ENCODE data around the gene CTXN3. TPM values are rescaled to one million over a fixed set of nuclear protein-coding genes. Genes with fewer than 3 reads are reported as not detected.

Gene CTXN3
- total RNA-seq, 1 donor from 2014 or later = not detected

GRCh38 chr5:127639828-127640227 is 9.1 kb upstream of the CTXN3 start:
- H3K4me3 ChIP-seq = no peak overlapping the region
- no peaks in the 10 kb centered on the region for H3K9me3 ChIP-seq (replicated peaks)
- DNase-seq = no peak
- intact Hi-C loops (cut with micrococcal nuclease) = no loop called here
- peaks cover 11% of the 10 kb centered on the region for H3K4me1 ChIP-seq
- TF ChIP-seq CTCF (IDR thresholded peaks at IDR 0.05; ENCODE audit: borderline replicate concordance) = no peak
- no peaks in the 10 kb centered on the region for H3K36me3 ChIP-seq
- no peaks in the 10 kb centered on the region for H3K27me3 ChIP-seq (ENCODE audit: low read depth)
- H3K27ac ChIP-seq (replicated peaks) = no peak overlapping the region

- Histone ChIP-seq H3K4me1 (peaks cover 18% of the 10 kb centered on the region), H3K4me3 (no peak overlapping the region), H3K36me3 (no peaks in the 10 kb centered on the region), H3K9me3 (replicated peaks) (no peaks in the 10 kb centered on the region), H3K27ac (replicated peaks) (no peak overlapping the region), H3K27me3 (ENCODE audit: low read depth) (no peaks in the 10 kb centered on the region)
- TF ChIP-seq CTCF (IDR thresholded peaks at IDR 0.05; ENCODE audit: borderline replicate concordance) = no peak
- intact Hi-C loops (cut with micrococcal nuclease) = no loop called here
- DNase-seq = no peak
These were observed 5.9 kb upstream of the CTXN3 start for GRCh38 chr5:127642949-127643348.

GRCh38 chr5:127643607-127644006 is 5.3 kb upstream of the CTXN3 start:
- Histone ChIP-seq H3K27me3 (ENCODE audit: low read depth) (no peaks in the 10 kb centered on the region), H3K27ac (replicated peaks) (peak overlapping the region; percentile 24), H3K9me3 (replicated peaks) (no peaks in the 10 kb centered on the region), H3K4me3 (no peak overlapping the region), H3K4me1 (peaks cover 18% of the 10 kb centered on the region), H3K36me3 (no peaks in the 10 kb centered on the region)
- TF ChIP-seq CTCF (IDR thresholded peaks at IDR 0.05; ENCODE audit: borderline replicate concordance) = no peak
- no peak for DNase-seq
- intact Hi-C loops (cut with micrococcal nuclease) = no loop called here

GRCh38 chr5:127645300-127645726 is 3.6 kb upstream of the CTXN3 start:
- no peak for DNase-seq
- no peak for TF ChIP-seq CTCF (IDR thresholded peaks at IDR 0.05; ENCODE audit: borderline replicate concordance)

GRCh38 chr5:127647361-127647958 is 1.4 kb upstream of the CTXN3 start:
- no peak overlapping the region for H3K27ac ChIP-seq (replicated peaks)
- H3K36me3 ChIP-seq = no peaks in the 10 kb centered on the region
- no peaks in the 10 kb centered on the region for H3K9me3 ChIP-seq (replicated peaks)
- no peak overlapping the region for H3K4me3 ChIP-seq
- H3K27me3 ChIP-seq (ENCODE audit: low read depth) = no peaks in the 10 kb centered on the region
- no peak for DNase-seq
- peaks cover 32% of the 10 kb centered on the region for H3K4me1 ChIP-seq
- no peak for TF ChIP-seq CTCF (IDR thresholded peaks at IDR 0.05; ENCODE audit: borderline replicate concordance)
- intact Hi-C loops (cut with micrococcal nuclease) = no loop called here

More at GRCh38 chr5:127645300-127645726, 3.6 kb upstream of the CTXN3 start:
- Histone ChIP-seq H3K9me3 (replicated peaks) (no peaks in the 10 kb centered on the region), H3K4me1 (peaks cover 23% of the 10 kb centered on the region), H3K27me3 (ENCODE audit: low read depth) (no peaks in the 10 kb centered on the region), H3K4me3 (no peak overlapping the region), H3K36me3 (no peaks in the 10 kb centered on the region), H3K27ac (replicated peaks) (no peak overlapping the region)
- intact Hi-C loops (cut with micrococcal nuclease) = no loop called here

Data from left ventricle myocardium inferior (tissue), 1 donor.